Astrocyte of the cerebellum (primary cell): ENCODE data around the gene PLEKHM3.

Source experiments
- DNase-seq: peaks from one replicate; pipeline ENCODE4 v3.0.0-alpha.2; 2011; ENCODE audit warnings: low read depth
- H3K4me3 ChIP-seq: 2 replicates; pipeline ENCODE4 v1.5.1; 2011; ENCODE audit warnings: mild to moderate bottlenecking, low read depth, low read length, moderate library complexity
- CTCF ChIP-seq: IDR thresholded peaks from 2 replicates; pipeline ENCODE4 v1.5.1; 2012; ENCODE audit warnings: low read length, low read depth, moderate library complexity, mild to moderate bottlenecking; ENCODE audit errors: missing control alignments
- in situ Hi-C: cut with HindIII; loops from 2 replicates; pipeline ENCODE4 v1.10.0; 2017; ENCODE audit warnings: low sequenced_read_pairs

The PLEKHM3 gene

GRCh38 chr2:207895274-207895860 lies 130.0 kb downstream of the PLEKHM3 start:
- no peak for TF ChIP-seq CTCF
- no peak for DNase-seq
- in situ Hi-C loops: no loop called here
- no peak overlapping the region for H3K4me3 ChIP-seq

- no peak overlapping the region for H3K4me3 ChIP-seq
- in situ Hi-C loops: no loop called here
- DNase-seq: peak; percentile 60
- TF ChIP-seq CTCF: no peak
Measured at GRCh38 chr2:207892716-207893402, 132.5 kb downstream of the PLEKHM3 start.

- no peak overlapping the region for H3K4me3 ChIP-seq
- TF ChIP-seq CTCF: no peak
Measured at GRCh38 chr2:207891086-207891844, 134.1 kb downstream of the PLEKHM3 start.

GRCh38 chr2:207887500-207887899 lies 137.8 kb downstream of the PLEKHM3 start:
- in situ Hi-C loops: no loop called here
- DNase-seq: no peak
- no peak overlapping the region for H3K4me3 ChIP-seq

More at GRCh38 chr2:207891086-207891844, 134.1 kb downstream of the PLEKHM3 start:
- DNase-seq: no peak
- in situ Hi-C loops: no loop called here

GRCh38 chr2:207885010-207885409 lies 140.3 kb downstream of the PLEKHM3 start:
- no peak overlapping the region for H3K4me3 ChIP-seq
- no peak for TF ChIP-seq CTCF
- no peak for DNase-seq
- in situ Hi-C loops: no loop called here

More at GRCh38 chr2:207887500-207887899, 137.8 kb downstream of the PLEKHM3 start:
- TF ChIP-seq CTCF: no peak

GRCh38 chr2:207884127-207884526 lies 141.2 kb downstream of the PLEKHM3 start:
- no peak for TF ChIP-seq CTCF
- in situ Hi-C loops: no loop called here
- no peak overlapping the region for H3K4me3 ChIP-seq
- no peak for DNase-seq
